Epithelial cell of esophagus (primary cell): ENCODE measurements around the gene NAALADL2.

ENCODE experiments used
- DNase-seq: peaks from one replicate; pipeline ENCODE4 v3.0.0; 2010; ENCODE audit warnings: low read depth
- H3K4me3 ChIP-seq: 2 replicates; pipeline ENCODE4 v1.5.1; 2011; ENCODE audit warnings: mild to moderate bottlenecking, low read length, control low read depth
- TF ChIP-seq, protein P1 (sequence below): IDR thresholded peaks from 2 replicates; pipeline ENCODE4 v1.5.1; 2011; ENCODE audit warnings: low read depth, mild to moderate bottlenecking, low read length, control low read depth, inconsistent platforms; ENCODE audit not compliant: insufficient read depth; ENCODE audit errors: missing control alignments

Gene NAALADL2

DNA sequence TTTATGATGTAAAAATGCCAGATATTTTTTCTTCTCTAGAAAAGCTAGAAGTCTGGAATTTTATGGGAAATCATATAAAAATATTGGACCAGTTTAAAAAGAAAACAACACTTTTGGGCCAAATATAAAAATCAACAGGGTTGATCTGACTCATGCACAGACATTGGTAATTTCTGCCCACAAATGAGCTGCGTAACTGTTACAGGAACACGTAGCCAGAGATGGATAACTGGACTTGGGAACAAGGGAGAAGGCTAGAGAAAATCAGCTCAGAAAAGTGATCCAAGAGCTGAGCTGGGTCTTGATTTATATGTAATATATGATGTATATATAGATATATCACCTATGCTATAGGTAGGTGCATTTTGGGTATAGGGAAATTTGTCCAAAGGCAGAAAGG lies 36.8 kb upstream of the NAALADL2 start:
- TF ChIP-seq, protein P1, sequence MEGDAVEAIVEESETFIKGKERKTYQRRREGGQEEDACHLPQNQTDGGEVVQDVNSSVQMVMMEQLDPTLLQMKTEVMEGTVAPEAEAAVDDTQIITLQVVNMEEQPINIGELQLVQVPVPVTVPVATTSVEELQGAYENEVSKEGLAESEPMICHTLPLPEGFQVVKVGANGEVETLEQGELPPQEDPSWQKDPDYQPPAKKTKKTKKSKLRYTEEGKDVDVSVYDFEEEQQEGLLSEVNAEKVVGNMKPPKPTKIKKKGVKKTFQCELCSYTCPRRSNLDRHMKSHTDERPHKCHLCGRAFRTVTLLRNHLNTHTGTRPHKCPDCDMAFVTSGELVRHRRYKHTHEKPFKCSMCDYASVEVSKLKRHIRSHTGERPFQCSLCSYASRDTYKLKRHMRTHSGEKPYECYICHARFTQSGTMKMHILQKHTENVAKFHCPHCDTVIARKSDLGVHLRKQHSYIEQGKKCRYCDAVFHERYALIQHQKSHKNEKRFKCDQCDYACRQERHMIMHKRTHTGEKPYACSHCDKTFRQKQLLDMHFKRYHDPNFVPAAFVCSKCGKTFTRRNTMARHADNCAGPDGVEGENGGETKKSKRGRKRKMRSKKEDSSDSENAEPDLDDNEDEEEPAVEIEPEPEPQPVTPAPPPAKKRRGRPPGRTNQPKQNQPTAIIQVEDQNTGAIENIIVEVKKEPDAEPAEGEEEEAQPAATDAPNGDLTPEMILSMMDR = no peak
- no peak for DNase-seq
- no peak overlapping the region for H3K4me3 ChIP-seq

DNA sequence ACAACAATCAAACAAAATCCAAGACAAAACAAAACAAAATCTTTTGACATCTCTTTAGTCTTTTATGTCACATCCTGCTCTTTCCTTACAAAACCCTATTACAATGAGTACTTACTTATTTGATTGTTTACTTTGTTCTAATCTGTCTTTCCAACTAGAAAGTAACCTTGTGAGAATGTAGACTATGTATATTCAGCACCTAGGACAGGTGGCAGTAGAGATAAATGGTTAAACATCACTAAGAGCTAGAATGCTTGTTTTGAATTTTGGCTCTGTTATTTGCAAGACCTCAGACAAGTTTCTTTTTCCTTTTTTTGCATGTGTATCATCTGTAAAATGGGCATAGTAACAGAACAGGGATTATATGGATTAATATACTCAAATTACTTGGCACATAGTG lies 33.1 kb upstream of the NAALADL2 start:
- no peak for DNase-seq
- no peak overlapping the region for H3K4me3 ChIP-seq
- TF ChIP-seq, protein P1 = no peak

DNA sequence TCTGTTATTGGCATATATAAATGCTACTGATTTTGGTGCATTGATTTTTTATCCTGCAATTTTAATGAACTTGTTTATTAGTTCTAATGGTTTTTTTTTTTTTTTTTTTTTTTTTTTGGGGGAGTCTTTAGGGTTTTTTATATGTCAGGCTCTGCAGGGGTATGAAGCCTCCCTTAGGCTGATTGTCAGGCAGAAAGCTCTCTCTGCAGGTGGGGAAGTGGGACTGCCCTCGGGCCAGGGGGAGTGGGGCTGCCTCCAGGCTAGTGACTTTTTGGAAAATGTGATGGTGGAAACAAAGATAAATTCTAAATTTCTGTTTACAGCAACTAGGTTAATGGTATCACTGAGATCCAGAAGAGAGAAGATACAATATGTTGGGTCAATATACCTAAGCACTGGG lies 14.4 kb upstream of the NAALADL2 start:
- H3K4me3 ChIP-seq = no peak overlapping the region
- no peak for DNase-seq
- TF ChIP-seq, protein P1 = no peak

DNA sequence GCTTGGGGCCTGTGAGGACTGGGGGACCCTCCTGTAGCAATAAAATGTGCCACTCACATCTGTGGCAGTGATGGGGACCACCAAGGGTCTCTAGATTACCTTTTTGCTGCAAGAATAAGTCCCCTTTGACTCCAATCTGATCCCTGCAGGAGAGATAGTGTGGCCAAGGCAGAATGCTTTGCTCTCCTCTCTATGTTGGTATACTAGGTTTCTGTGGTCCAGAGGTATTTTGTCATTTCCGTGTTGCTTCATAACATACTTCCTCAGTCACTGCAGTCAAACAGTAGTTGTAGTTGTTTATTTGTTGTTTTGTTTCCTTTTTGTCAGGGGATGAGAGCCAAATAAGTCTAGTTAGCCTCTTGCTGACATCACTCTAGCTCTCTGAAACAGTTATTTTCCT lies 13.1 kb upstream of the NAALADL2 start:
- TF ChIP-seq, protein P1 = no peak
- no peak overlapping the region for H3K4me3 ChIP-seq
- DNase-seq = no peak

DNA sequence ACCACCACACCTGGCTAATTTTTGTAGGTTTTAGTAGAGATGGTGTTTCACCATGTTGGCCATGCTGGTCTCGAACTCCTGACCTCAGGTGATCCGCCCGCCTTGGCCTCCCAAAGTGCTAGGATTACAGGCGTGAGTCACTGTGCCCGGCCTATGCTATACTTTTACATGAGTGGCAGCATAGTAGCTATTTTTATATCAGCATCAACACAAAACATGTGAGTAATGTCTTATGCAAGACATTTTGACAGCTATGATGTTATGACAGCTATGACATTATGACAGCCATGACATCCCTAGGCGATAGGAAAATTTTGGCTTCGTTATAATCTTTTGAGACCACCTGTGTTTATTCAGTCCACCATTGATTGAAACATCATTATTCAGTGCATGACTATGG lies 4.1 kb upstream of the NAALADL2 start:
- TF ChIP-seq, protein P1 = no peak
- no peak overlapping the region for H3K4me3 ChIP-seq
- peak; percentile 50 for DNase-seq

DNA sequence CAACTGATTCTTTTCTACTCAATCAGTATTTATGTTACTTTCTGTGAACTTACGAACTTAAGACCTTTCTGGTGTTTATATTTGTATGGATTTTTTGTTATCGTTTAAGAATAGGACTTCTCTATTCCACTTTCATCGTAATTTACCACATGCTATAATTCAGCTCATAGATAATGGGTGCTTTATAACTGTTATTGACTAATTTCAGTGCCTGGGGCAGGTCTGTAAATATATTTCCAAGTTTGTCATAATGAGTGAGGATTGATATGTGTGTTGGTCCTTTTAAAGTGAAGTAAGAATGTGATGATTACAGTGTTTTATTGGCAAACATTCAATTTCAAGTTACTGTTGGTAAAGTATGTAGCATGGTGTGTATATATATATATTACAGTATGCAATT lies 1.8 kb upstream of the NAALADL2 start:
- DNase-seq = no peak
- H3K4me3 ChIP-seq = no peak overlapping the region
- TF ChIP-seq, protein P1 = no peak

DNA sequence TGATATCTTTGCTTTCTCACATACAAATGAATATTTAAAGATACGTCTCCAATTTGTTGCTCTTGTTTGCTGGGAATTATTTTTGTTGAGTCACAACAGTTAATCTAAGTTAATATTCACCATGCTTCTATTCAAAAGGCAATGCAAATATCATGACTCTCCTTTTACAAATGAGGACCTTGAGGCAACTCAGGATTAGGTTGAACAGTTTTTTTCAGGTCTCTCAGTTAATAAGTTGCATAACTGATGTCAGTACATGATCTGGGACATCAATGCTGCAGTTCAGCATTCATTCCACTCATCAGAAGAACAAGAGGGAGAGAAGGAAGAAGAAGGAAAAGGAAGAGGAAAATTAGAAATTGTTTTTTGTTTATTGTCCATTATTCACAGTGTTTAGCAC lies 781 bp upstream of the NAALADL2 start:
- TF ChIP-seq, protein P1 = no peak

More for the DNA sequence above, 781 bp upstream of the NAALADL2 start:
- DNase-seq = peak; percentile 53
- no peak overlapping the region for H3K4me3 ChIP-seq
